GM23338 (cell line): ENCODE data around the gene TMCO4. TPM values are rescaled to one million over a fixed set of nuclear protein-coding genes. Genes with fewer than 3 reads are reported as not detected.

ENCODE experiments used
- ATAC-seq: fragments of 200-7000 bp; cut with Tn5 transposase; 3 replicates; pipeline ENCODE4 v1.9.1; 2020
- DNase-seq: peaks from one replicate; pipeline ENCODE4 v3.0.0-alpha.2; 2015; ENCODE audit warnings: low spot score
- H2AFZ ChIP-seq: fragments of 200-600 bp; sonication (generic); 2 replicates; pipeline ENCODE4 v1.8.0; 2016; ENCODE audit warnings: antibody characterized with exemption, mild to moderate bottlenecking, moderate library complexity
- H3F3A ChIP-seq: fragments of 200-600 bp; sonication (generic); replicated peaks from 2 replicates; pipeline ENCODE4 v1.8.0; 2017; ENCODE audit warnings: antibody characterized with exemption, mixed run types, low read depth
- H3K27ac ChIP-seq: fragments of 200-600 bp; sonication (generic); 2 replicates; pipeline ENCODE4 v1.6.1; 2016; ENCODE audit warnings: low read depth
- H3K27me3 ChIP-seq: fragments of 200-600 bp; sonication (generic); 2 replicates; pipeline ENCODE4 v1.8.0; 2016; ENCODE audit warnings: mild to moderate bottlenecking, mixed run types, moderate library complexity; ENCODE audit not compliant: insufficient read depth
- H3K36me3 ChIP-seq: fragments of 200-600 bp; sonication (generic); 2 replicates; pipeline ENCODE4 v1.8.0; 2016; ENCODE audit warnings: mild to moderate bottlenecking; ENCODE audit not compliant: insufficient read depth
- H3K4me1 ChIP-seq: fragments of 200-600 bp; sonication (generic); 2 replicates; pipeline ENCODE4 v1.8.0; 2016; ENCODE audit warnings: mild to moderate bottlenecking, moderate library complexity; ENCODE audit not compliant: insufficient read depth
- H3K4me2 ChIP-seq: fragments of 200-600 bp; sonication (generic); 2 replicates; pipeline ENCODE4 v1.7.1; 2017; ENCODE audit warnings: mixed run types
- H3K4me3 ChIP-seq: fragments of 200-600 bp; sonication (generic); 2 replicates; pipeline ENCODE4 v1.6.1; 2016; ENCODE audit warnings: mixed run types
- H3K79me2 ChIP-seq: fragments of 200-600 bp; sonication (generic); replicated peaks from 2 replicates; pipeline ENCODE4 v1.8.0; 2017; ENCODE audit warnings: mild to moderate bottlenecking; ENCODE audit not compliant: insufficient read depth
- H3K9me2 ChIP-seq: fragments of 200-600 bp; sonication (generic); 2 replicates; pipeline ENCODE4 v1.8.0; 2017; ENCODE audit not compliant: insufficient read depth
- H4K20me1 ChIP-seq: fragments of 200-600 bp; sonication (generic); replicated peaks from 2 replicates; pipeline ENCODE4 v1.8.0; 2017; ENCODE audit warnings: mild to moderate bottlenecking; ENCODE audit not compliant: insufficient read depth
- H3K27ac Mint-ChIP-seq: 2 replicates; pipeline ENCODE4 v1.8.0; 2020; ENCODE audit warnings: inconsistent platforms, mild to moderate bottlenecking, moderate library complexity, mixed read lengths
- H3K27me3 Mint-ChIP-seq: 3 replicates; pipeline ENCODE4 v1.8.0; 2022; ENCODE audit warnings: low read depth, mild to moderate bottlenecking, moderate library complexity, mixed read lengths, inconsistent platforms; ENCODE audit not compliant: insufficient read depth, poor library complexity
- H3K36me3 Mint-ChIP-seq: 3 replicates; pipeline ENCODE4 v1.8.0; 2021; ENCODE audit warnings: low read depth, mild to moderate bottlenecking, inconsistent platforms, moderate library complexity, mixed read lengths
- H3K4me1 Mint-ChIP-seq: 3 replicates; pipeline ENCODE4 v1.8.0; 2020; ENCODE audit warnings: mild to moderate bottlenecking, inconsistent platforms, mixed read lengths
- H3K4me3 Mint-ChIP-seq: 3 replicates; pipeline ENCODE4 v1.8.0; 2021; ENCODE audit warnings: moderate library complexity, mild to moderate bottlenecking, inconsistent platforms, mixed read lengths
- H3K9me3 Mint-ChIP-seq: 3 replicates; pipeline ENCODE4 v1.8.0; 2020; ENCODE audit warnings: moderate library complexity, mild to moderate bottlenecking, inconsistent platforms, mixed read lengths
- CREB1 ChIP-seq: fragments of 250-450 bp; sonication (Bioruptor Pico); IDR thresholded peaks from 2 replicates; pipeline ENCODE4 v1.5.0; 2020; ENCODE audit warnings: low read depth, mild to moderate bottlenecking, moderate library complexity
- CTCF ChIP-seq, 2 experiments: fragments of 200-600 bp in 1 of 2; sonication (generic) in 1 of 2; conservative IDR thresholded peaks; 2 replicates each; pipeline versions ENCODE4 v1.5.1 to v1.6.1; 2016 to 2017; ENCODE audit warnings: antibody characterized with exemption in 2 of 2, low read depth in 2 of 2, mild to moderate bottlenecking in 2 of 2, moderate library complexity in 1 of 2
- EZH2 ChIP-seq: fragments of 200-600 bp; sonication (generic); IDR thresholded peaks from one replicate; pipeline ENCODE4 v1.8.0; 2017; ENCODE audit warnings: antibody characterized with exemption, mild to moderate bottlenecking, low read depth; ENCODE audit not compliant: unreplicated experiment
- POLR2AphosphoS5 ChIP-seq: IDR thresholded peaks from 2 replicates; pipeline ENCODE4 v1.6.1; 2016; ENCODE audit warnings: antibody characterized with exemption, low read depth
- ZNF331 ChIP-seq: fragments of 250-450 bp; sonication (Bioruptor Pico); IDR thresholded peaks from 2 replicates; pipeline ENCODE4 v1.5.0; 2020; ENCODE audit warnings: low read depth, mild to moderate bottlenecking, moderate library complexity
- ZNF462 ChIP-seq: fragments of 250-450 bp; sonication (Bioruptor Pico); IDR thresholded peaks from 2 replicates; pipeline ENCODE4 v1.5.0; 2020; ENCODE audit warnings: mild to moderate bottlenecking, moderate library complexity
- long read RNA-seq: library from polyadenylated mRNA; unstranded; transcript quantifications from one replicate; pipeline ENCODE4 v2.0.0, GENCODE V29; 2020; ENCODE audit not compliant: unreplicated experiment
- polyA plus RNA-seq: library from polyadenylated mRNA; unstranded; fragments of >200 nt; fragmentation: Nextera tagmentation; extraction: Ambion mirVana; gene quantifications from 2 replicates; pipeline ENCODE4 v1.2.1, GENCODE V29; 2016
- total RNA-seq: library from RNA; depleted of rRNA; stranded (reverse); fragments of >200 nt; shearing (Covaris generic); gene quantifications from 2 replicates; pipeline ENCODE4 v1.2.3, GENCODE V29; 2014; rRNA removed

TMCO4 gene
- 3.1 and 6.9 TPM in 2 replicates for total RNA-seq
- 2.6 and 3.9 TPM in 2 replicates for polyA plus RNA-seq
- long read RNA-seq, result 0 reads

GRCh38 chr1:19799230-19800075, at the start of gene TMCO4:
TMCO4 (minus strand) TSS chr1:19799916; CDS start chr1:19780758, 19,158 bp downstream.
- H3K79me2 ChIP-seq, result no peaks in the 10 kb centered on the region
- ATAC-seq, result peak; percentile 76
- H3K27ac Mint-ChIP-seq, result no peak within 1 kb of the TSS

More at GRCh38 chr1:19799230-19800075, at the start of gene TMCO4:
- Mint-ChIP-seq H3K4me3 (peak within 1 kb of the TSS; percentile 66), H3K9me3 (no peaks in the 10 kb centered on the region), H3K4me1 (peaks cover 24% of the 10 kb centered on the region), H3K36me3 (no peaks in the 10 kb centered on the region; the same call in 2 of the 3 replicates), H3K27me3 (peaks cover 30% of the 10 kb centered on the region)
- Histone ChIP-seq H3K27ac (no peak within 1 kb of the TSS), H3K4me2 (peak within 1 kb of the TSS; percentile 88), H3K4me3 (peak within 1 kb of the TSS; percentile 68), H3K36me3 (no peaks in the 10 kb centered on the region), H3F3A (peaks cover 3% of the 10 kb centered on the region; the same call in 1 of the 2 replicates), H3K4me1 (peaks cover 12% of the 10 kb centered on the region), H4K20me1 (no peaks in the 10 kb centered on the region; the same call in 1 of the 2 replicates), H3K27me3 (peaks cover 37% of the 10 kb centered on the region), H3K9me2 (no peaks in the 10 kb centered on the region), H2AFZ (peak within 1 kb of the TSS; percentile 97)
- peak; percentile 51 for DNase-seq
- no peak for TF ChIP-seq ZNF462 (CRISPR knock-in tag)
- no peak for TF ChIP-seq ZNF331 (CRISPR knock-in tag)
- no peak for TF ChIP-seq CREB1
- no peak for TF ChIP-seq POLR2AphosphoS5
- TF ChIP-seq CTCF (conservative IDR thresholded peaks at IDR 0.05; ENCODE audit: low read depth in 2 of 2), result peak; percentile 12 to 31; a peak in 1 of 4 replicates
- TF ChIP-seq EZH2, result peak; percentile 29
